Liver (tissue), 9 donors: Measurements from ENCODE around the gene ASCL3. TPM values are rescaled to one million over a fixed set of nuclear protein-coding genes. Genes with fewer than 3 reads are reported as not detected.
A peak's percentile ranks its signal among the peaks of the same experiment; 100 is the strongest.

Experiments used
- DNase-seq: peaks from one replicate; pipeline ENCODE4 v3.0.0-alpha.2; 2017; ENCODE audit warnings: low spot score
- H3K27ac ChIP-seq, 2 donors: one replicate each; pipeline ENCODE4 v1.7.0; 2013; ENCODE audit warnings: inconsistent platforms in 2 of 2, low read length in 2 of 2, control low read depth in 1 of 2, low read depth in 1 of 2, mild to moderate bottlenecking in 1 of 2
- H3K27me3 ChIP-seq, 4 donors: one replicate each; pipeline versions ENCODE4 v1.6.1 to v1.7.0; 2013; ENCODE audit warnings: low read length in 3 of 4, inconsistent platforms in 1 of 4, mild to moderate bottlenecking in 1 of 4, moderate library complexity in 1 of 4; ENCODE audit not compliant: control insufficient read depth in 4 of 4, insufficient read depth in 4 of 4
- H3K36me3 ChIP-seq, 4 donors: one replicate each; pipeline versions ENCODE4 v1.6.1 to v1.7.0; 2013; ENCODE audit warnings: low read length in 3 of 4, mild to moderate bottlenecking in 3 of 4, low read depth in 1 of 4, moderate library complexity in 1 of 4; ENCODE audit not compliant: control insufficient read depth in 4 of 4, insufficient read depth in 3 of 4
- H3K4me1 ChIP-seq, 4 donors: one replicate each; pipeline versions ENCODE4 v1.6.1 to v1.7.0; 2013; ENCODE audit warnings: low read length in 3 of 4, mild to moderate bottlenecking in 3 of 4, moderate library complexity in 1 of 4; ENCODE audit not compliant: control insufficient read depth in 4 of 4, insufficient read depth in 4 of 4
- H3K4me3 ChIP-seq, 3 donors: one replicate each; pipeline versions ENCODE4 v1.6.1 to v1.7.0; 2013; ENCODE audit warnings: low read length in 3 of 3, control low read depth in 1 of 3, low read depth in 1 of 3, mild to moderate bottlenecking in 1 of 3
- H3K9ac ChIP-seq, 2 donors: one replicate each; pipeline ENCODE4 v1.7.0; 2013; ENCODE audit warnings: low read length in 2 of 2, mild to moderate bottlenecking in 2 of 2, moderate library complexity in 2 of 2, control low read depth in 1 of 2, low read depth in 1 of 2
- H3K9me3 ChIP-seq, 4 donors: one replicate each; pipeline versions ENCODE4 v1.6.1 to v1.7.0; 2013; ENCODE audit warnings: low read length in 3 of 4; ENCODE audit not compliant: control insufficient read depth in 4 of 4
- ATF3 ChIP-seq: IDR thresholded peaks from 2 replicates; pipeline ENCODE4 v1.6.1; 2016; ENCODE audit warnings: antibody characterized with exemption
- CTCF ChIP-seq: fragments of 150-350 bp; IDR thresholded peaks from 2 replicates; pipeline ENCODE4 v1.5.1; 2017; ENCODE audit warnings: improper control_type of control experiment, low read depth, low read length; ENCODE audit not compliant: missing input control
- EGR1 ChIP-seq, 2 donors: IDR thresholded peaks; 2 replicates each; pipeline ENCODE4 v1.6.1; 2016 to 2018; ENCODE audit warnings: antibody characterized with exemption in 2 of 2, low read depth in 2 of 2
- FOXA1 ChIP-seq: IDR thresholded peaks from 2 replicates; pipeline ENCODE4 v1.6.1; 2016; ENCODE audit warnings: antibody characterized with exemption
- FOXA2 ChIP-seq: IDR thresholded peaks from 2 replicates; pipeline ENCODE4 v1.6.1; 2016; ENCODE audit warnings: antibody characterized with exemption
- GABPA ChIP-seq, 2 donors: IDR thresholded peaks in 1 of 2; conservative IDR thresholded peaks in 1 of 2; 2 replicates each; pipeline ENCODE4 v1.6.1; 2016; ENCODE audit warnings: antibody characterized with exemption in 2 of 2, mild to moderate bottlenecking in 1 of 2, moderate library complexity in 1 of 2
- HNF4A ChIP-seq, 2 donors: conservative IDR thresholded peaks; 2 replicates each; pipeline ENCODE4 v1.6.1; 2016; ENCODE audit warnings: antibody characterized with exemption in 2 of 2, mild to moderate bottlenecking in 2 of 2
- HNF4G ChIP-seq: IDR thresholded peaks from 2 replicates; pipeline ENCODE4 v1.6.1; 2016; ENCODE audit warnings: antibody characterized with exemption
- JUND ChIP-seq, 2 donors: IDR thresholded peaks; 2 replicates each; pipeline ENCODE4 v1.6.1; 2016; ENCODE audit warnings: antibody characterized with exemption in 2 of 2
- NR2F2 ChIP-seq: IDR thresholded peaks from 2 replicates; pipeline ENCODE4 v1.6.1; 2016; ENCODE audit warnings: antibody characterized with exemption
- RAD21 ChIP-seq, 2 donors: IDR thresholded peaks; 2 replicates each; pipeline ENCODE4 v1.6.1; 2016; ENCODE audit warnings: antibody characterized with exemption in 2 of 2, mild to moderate bottlenecking in 2 of 2
- RXRA ChIP-seq, 2 donors: IDR thresholded peaks; 2 replicates each; pipeline ENCODE4 v1.6.1; 2017 to 2018; ENCODE audit warnings: antibody characterized with exemption in 2 of 2, mild to moderate bottlenecking in 1 of 2
- SP1 ChIP-seq: IDR thresholded peaks from 2 replicates; pipeline ENCODE4 v1.6.1; 2018; ENCODE audit warnings: antibody characterized with exemption, mild to moderate bottlenecking
- TAF1 ChIP-seq: conservative IDR thresholded peaks from 2 replicates; pipeline ENCODE4 v1.6.1; 2016; ENCODE audit warnings: antibody characterized with exemption, mild to moderate bottlenecking
- YY1 ChIP-seq: IDR thresholded peaks from 2 replicates; pipeline ENCODE4 v1.6.1; 2016; ENCODE audit warnings: antibody characterized with exemption, mild to moderate bottlenecking
- ZBTB33 ChIP-seq: IDR thresholded peaks from 2 replicates; pipeline ENCODE4 v1.6.1; 2016; ENCODE audit warnings: antibody characterized with exemption
- WGBS: extraction: QIAGEN DNeasy Blood & Tissue Kit; methylation state at CpG from one replicate; pipeline ENCODE4 v1.1.7; 2013; 5-methylcytosine and 5-hydroxymethylcytosine counted together
- polyA plus RNA-seq, 2 donors: library from polyadenylated mRNA; stranded (reverse) in 1 of 2; unstranded in 1 of 2; fragments of 200-250 nt in 1 of 2; fragments of >200 nt in 1 of 2; fragmentation: Nextera tagmentation in 1 of 2; extraction: Ambion mirVana in 1 of 2; gene quantifications; one replicate each; pipeline versions ENCODE4 v1.2.1 to v1.2.3, GENCODE V29; 2013 to 2015
- total RNA-seq, 2 donors: library from RNA; depleted of rRNA; stranded (reverse); fragments of >200 nt; gene quantifications; one replicate each; pipeline ENCODE4 v1.2.3, GENCODE V29; 2014
- TF ChIP-seq, protein P1 (sequence below): IDR thresholded peaks from 2 replicates; pipeline ENCODE4 v1.6.1; 2016; ENCODE audit warnings: antibody characterized with exemption, mild to moderate bottlenecking
- TF ChIP-seq, protein P2 (sequence below): IDR thresholded peaks from 2 replicates; pipeline ENCODE4 v1.6.1; 2016; ENCODE audit warnings: antibody characterized with exemption
- donor health status: healthy.
- donor health status: healthy.
- donor health status: healthy.
- donor health status: healthy.
- donor health status: healthy.

Gene ASCL3
- total and polyA plus RNA-seq, 4 donors: not detected

DNA sequence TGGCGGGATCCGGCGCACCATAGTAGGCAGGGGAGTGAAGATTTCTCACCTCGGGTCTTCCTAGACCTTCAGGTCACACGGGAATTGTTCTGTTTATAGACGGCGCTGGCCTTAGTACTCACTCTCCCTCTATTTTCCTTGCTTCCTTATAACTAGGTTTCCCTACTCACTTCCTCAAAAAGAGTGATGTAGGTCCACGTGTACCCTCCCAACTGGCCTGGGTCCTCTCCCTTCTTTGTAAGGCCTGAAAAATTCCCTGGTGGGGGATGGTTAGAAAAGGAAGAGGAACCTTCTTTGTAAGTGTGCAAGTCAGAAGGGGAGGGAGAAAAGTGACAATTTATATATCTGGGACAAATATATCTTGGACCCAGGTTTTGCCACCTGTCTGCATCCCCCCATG lies 24.4 kb upstream of the ASCL3 start:
- Histone ChIP-seq H3K9me3 (no peaks in the 10 kb centered on the region), H3K27me3 (no peaks in the 10 kb centered on the region), H3K4me1 (peaks cover 8 to 28% (median 17%) of the 10 kb centered on the region in 4 donors), H3K27ac (no peak overlapping the region), H3K9ac (no peak overlapping the region), H3K36me3 (peaks cover 0 to 6% (median 0%) of the 10 kb centered on the region in 4 donors), H3K4me3 (no peak overlapping the region)
- DNase-seq: no peak
- 87% methylated on average over 8 of the region's 8 CpGs for WGBS
- no peak for TF ChIP-seq SP1
- TF ChIP-seq, protein P1, sequence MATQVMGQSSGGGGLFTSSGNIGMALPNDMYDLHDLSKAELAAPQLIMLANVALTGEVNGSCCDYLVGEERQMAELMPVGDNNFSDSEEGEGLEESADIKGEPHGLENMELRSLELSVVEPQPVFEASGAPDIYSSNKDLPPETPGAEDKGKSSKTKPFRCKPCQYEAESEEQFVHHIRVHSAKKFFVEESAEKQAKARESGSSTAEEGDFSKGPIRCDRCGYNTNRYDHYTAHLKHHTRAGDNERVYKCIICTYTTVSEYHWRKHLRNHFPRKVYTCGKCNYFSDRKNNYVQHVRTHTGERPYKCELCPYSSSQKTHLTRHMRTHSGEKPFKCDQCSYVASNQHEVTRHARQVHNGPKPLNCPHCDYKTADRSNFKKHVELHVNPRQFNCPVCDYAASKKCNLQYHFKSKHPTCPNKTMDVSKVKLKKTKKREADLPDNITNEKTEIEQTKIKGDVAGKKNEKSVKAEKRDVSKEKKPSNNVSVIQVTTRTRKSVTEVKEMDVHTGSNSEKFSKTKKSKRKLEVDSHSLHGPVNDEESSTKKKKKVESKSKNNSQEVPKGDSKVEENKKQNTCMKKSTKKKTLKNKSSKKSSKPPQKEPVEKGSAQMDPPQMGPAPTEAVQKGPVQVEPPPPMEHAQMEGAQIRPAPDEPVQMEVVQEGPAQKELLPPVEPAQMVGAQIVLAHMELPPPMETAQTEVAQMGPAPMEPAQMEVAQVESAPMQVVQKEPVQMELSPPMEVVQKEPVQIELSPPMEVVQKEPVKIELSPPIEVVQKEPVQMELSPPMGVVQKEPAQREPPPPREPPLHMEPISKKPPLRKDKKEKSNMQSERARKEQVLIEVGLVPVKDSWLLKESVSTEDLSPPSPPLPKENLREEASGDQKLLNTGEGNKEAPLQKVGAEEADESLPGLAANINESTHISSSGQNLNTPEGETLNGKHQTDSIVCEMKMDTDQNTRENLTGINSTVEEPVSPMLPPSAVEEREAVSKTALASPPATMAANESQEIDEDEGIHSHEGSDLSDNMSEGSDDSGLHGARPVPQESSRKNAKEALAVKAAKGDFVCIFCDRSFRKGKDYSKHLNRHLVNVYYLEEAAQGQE: no peak

- Histone ChIP-seq H3K9ac (peak within 1 kb of the TSS; percentile 78 to 87), H3K36me3 (peaks cover 0 to 6% (median 0%) of the 10 kb centered on the region in 4 donors), H3K27me3 (no peaks in the 10 kb centered on the region), H3K27ac (peak within 1 kb of the TSS; percentile 88 to 98), H3K4me3 (peak within 1 kb of the TSS; percentile 56 to 91 (median 63)), H3K9me3 (no peaks in the 10 kb centered on the region), H3K4me1 (peaks cover 8 to 28% (median 18%) of the 10 kb centered on the region in 4 donors)
- peak; percentile 14 to 28 for TF ChIP-seq RXRA (IDR thresholded peaks at IDR 0.05)
- TF ChIP-seq ZBTB33: no peak
- TF ChIP-seq TAF1: peak; percentile 77
- peak in 1 of 2 donors; percentile 12 for TF ChIP-seq HNF4A (conservative IDR thresholded peaks at IDR 0.05)
- no peak for TF ChIP-seq CTCF
- TF ChIP-seq, protein P2, sequence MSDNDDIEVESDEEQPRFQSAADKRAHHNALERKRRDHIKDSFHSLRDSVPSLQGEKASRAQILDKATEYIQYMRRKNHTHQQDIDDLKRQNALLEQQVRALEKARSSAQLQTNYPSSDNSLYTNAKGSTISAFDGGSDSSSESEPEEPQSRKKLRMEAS: peak; percentile 56
- TF ChIP-seq FOXA1: no peak
- peak; percentile 18 for TF ChIP-seq NR2F2
- peak; percentile 38 for TF ChIP-seq SP1
- no peak for TF ChIP-seq FOXA2
- TF ChIP-seq EGR1 (IDR thresholded peaks at IDR 0.05; ENCODE audit: low read depth in 2 of 2): peak; percentile 89 to 93
- TF ChIP-seq HNF4G: peak; percentile 8
- no peak for TF ChIP-seq JUND (IDR thresholded peaks at IDR 0.05)
- peak in 1 of 2 donors; percentile 13 for TF ChIP-seq RAD21 (IDR thresholded peaks at IDR 0.05)
- TF ChIP-seq ATF3: no peak
- TF ChIP-seq, protein P1: peak; percentile 46
- peak; percentile 73 for TF ChIP-seq YY1
- peak; percentile 56 to 92 for TF ChIP-seq GABPA (IDR thresholded peaks at IDR 0.05 in 1 of 2, conservative IDR thresholded peaks at IDR 0.05 in 1 of 2)
- WGBS: under 1% methylated on average over 67 of the region's 67 CpGs
- DNase-seq: peak; percentile 87
These were observed 21.8 kb upstream of the ASCL3 start, which contains the start of gene TMEM9B for GRCh38 chr11:8964324-8965320. Gene TMEM9B, minus strand, starts transcription at chr11:8964442. Its CDS starts 129 bp downstream, at chr11:8964313.
